ENCODE data around the gene TOP1.
A peak's percentile ranks its signal among the peaks of the same experiment; 100 is the strongest.

Gene TOP1

GRCh38 chr20:41169162-41169690, 140.6 kb downstream of the TOP1 start:
- H4K91ac ChIP-seq (ENCODE audit: low read depth, low read length), result no peak overlapping the region
- H3K27me3 ChIP-seq (ENCODE audit: insufficient read depth, low read length), result no peaks in the 10 kb centered on the region
- H2AK5ac ChIP-seq (ENCODE audit: low read length), result no peak overlapping the region
- no peak overlapping the region for H2AFZ ChIP-seq (ENCODE audit: insufficient read depth, low read length, poor library complexity)
- no peak overlapping the region for H4K12ac ChIP-seq (ENCODE audit: low read depth, low read length)
- no CpG with 5 or more reads among the region's 9 CpGs for WGBS (ENCODE audit: extremely low coverage, insufficient coverage, insufficient read length)
- H3K14ac ChIP-seq (ENCODE audit: low read length), result no peak overlapping the region
- no peak overlapping the region for H3K27ac ChIP-seq (ENCODE audit: low read depth, low read length)
- no peaks in the 10 kb centered on the region for H3K79me2 ChIP-seq (ENCODE audit: control insufficient read depth, insufficient read depth, low read length, poor library complexity)
- no peak overlapping the region for H4K8ac ChIP-seq (ENCODE audit: low read depth, low read length)
- peak overlapping the region; percentile 11 for H3K4me3 ChIP-seq (ENCODE audit: low read depth, low read length)
- no peak overlapping the region for H2BK12ac ChIP-seq (ENCODE audit: low read length)
- no peaks in the 10 kb centered on the region for H3K9me3 ChIP-seq (ENCODE audit: insufficient read depth, low read depth, low read length)
- no peak for DNase-seq
- no peak overlapping the region for H3K9ac ChIP-seq (ENCODE audit: low read length)
- H3K4me1 ChIP-seq (ENCODE audit: control insufficient read depth in 1 of 2, insufficient read depth in 2 of 2, low read length in 2 of 2), result no peaks in the 10 kb centered on the region
- no peak overlapping the region for H3K4ac ChIP-seq (ENCODE audit: low read depth, low read length)
- H3K36me3 ChIP-seq (ENCODE audit: control insufficient read depth in 1 of 2, insufficient read depth in 2 of 2, low read length in 2 of 2), result peaks cover 94 to 96% of the 10 kb centered on the region in 2 experiments
- H2BK5ac ChIP-seq (ENCODE audit: low read depth, low read length, poor library complexity), result no peak overlapping the region
- H3K23ac ChIP-seq (ENCODE audit: low read length), result no peak overlapping the region
- H3K79me1 ChIP-seq (ENCODE audit: low read length), result no peaks in the 10 kb centered on the region
- H3K4me2 ChIP-seq (ENCODE audit: low read length), result no peak overlapping the region
- no peak overlapping the region for H2BK120ac ChIP-seq (ENCODE audit: insufficient read depth, low read length, poor library complexity)
- no peak overlapping the region for H3K18ac ChIP-seq (ENCODE audit: low read length)

- Histone ChIP-seq H3K27me3 (ENCODE audit: insufficient read depth, low read length) (no peaks in the 10 kb centered on the region), H3K9ac (ENCODE audit: low read length) (no peak overlapping the region), H3K27ac (ENCODE audit: low read depth, low read length) (no peak overlapping the region), H3K79me2 (ENCODE audit: control insufficient read depth, insufficient read depth, low read length, poor library complexity) (no peaks in the 10 kb centered on the region), H2BK12ac (ENCODE audit: low read length) (no peak overlapping the region), H2BK5ac (ENCODE audit: low read depth, low read length, poor library complexity) (no peak overlapping the region), H3K14ac (ENCODE audit: low read length) (no peak overlapping the region), H3K4ac (ENCODE audit: low read depth, low read length) (no peak overlapping the region), H3K18ac (ENCODE audit: low read length) (no peak overlapping the region), H4K12ac (ENCODE audit: low read depth, low read length) (no peak overlapping the region), H3K4me1 (ENCODE audit: control insufficient read depth in 1 of 2, insufficient read depth in 2 of 2, low read length in 2 of 2) (no peaks in the 10 kb centered on the region), H2AFZ (ENCODE audit: insufficient read depth, low read length, poor library complexity) (no peak overlapping the region), H3K79me1 (ENCODE audit: low read length) (no peaks in the 10 kb centered on the region), H2BK120ac (ENCODE audit: insufficient read depth, low read length, poor library complexity) (no peak overlapping the region), H3K4me3 (ENCODE audit: low read depth, low read length) (no peak overlapping the region), H3K4me2 (ENCODE audit: low read length) (no peak overlapping the region), H3K36me3 (ENCODE audit: control insufficient read depth in 1 of 2, insufficient read depth in 2 of 2, low read length in 2 of 2) (peaks cover 94 to 96% of the 10 kb centered on the region in 2 experiments), H4K8ac (ENCODE audit: low read depth, low read length) (no peak overlapping the region), H3K23ac (ENCODE audit: low read length) (no peak overlapping the region), H3K9me3 (ENCODE audit: insufficient read depth, low read depth, low read length) (no peaks in the 10 kb centered on the region), H2AK5ac (ENCODE audit: low read length) (no peak overlapping the region), H4K91ac (ENCODE audit: low read depth, low read length) (no peak overlapping the region)
- no peak for DNase-seq
- no CpG with 5 or more reads among the region's 14 CpGs for WGBS (ENCODE audit: extremely low coverage, insufficient coverage, insufficient read length)
Measured at GRCh38 chr20:41169791-41170351, 141.2 kb downstream of the TOP1 start.

- H4K8ac ChIP-seq (ENCODE audit: low read depth, low read length), result no peak overlapping the region
- DNase-seq, result no peak
- H3K9ac ChIP-seq (ENCODE audit: low read length), result no peak overlapping the region
- H2AK5ac ChIP-seq (ENCODE audit: low read length), result no peak overlapping the region
- no peak overlapping the region for H3K4me2 ChIP-seq (ENCODE audit: low read length)
- no peak overlapping the region for H3K4ac ChIP-seq (ENCODE audit: low read depth, low read length)
- H3K18ac ChIP-seq (ENCODE audit: low read length), result no peak overlapping the region
- H4K91ac ChIP-seq (ENCODE audit: low read depth, low read length), result no peak overlapping the region
- no peak overlapping the region for H4K12ac ChIP-seq (ENCODE audit: low read depth, low read length)
- H3K36me3 ChIP-seq (ENCODE audit: control insufficient read depth in 1 of 2, insufficient read depth in 2 of 2, low read length in 2 of 2), result peaks cover 93 to 94% of the 10 kb centered on the region in 2 experiments
- H2BK120ac ChIP-seq (ENCODE audit: insufficient read depth, low read length, poor library complexity), result no peak overlapping the region
- H3K79me1 ChIP-seq (ENCODE audit: low read length), result no peaks in the 10 kb centered on the region
- no peaks in the 10 kb centered on the region for H3K79me2 ChIP-seq (ENCODE audit: control insufficient read depth, insufficient read depth, low read length, poor library complexity)
- no peak overlapping the region for H2BK5ac ChIP-seq (ENCODE audit: low read depth, low read length, poor library complexity)
- no peak overlapping the region for H2BK12ac ChIP-seq (ENCODE audit: low read length)
- no peak overlapping the region for H3K23ac ChIP-seq (ENCODE audit: low read length)
- H3K27me3 ChIP-seq (ENCODE audit: insufficient read depth, low read length), result no peaks in the 10 kb centered on the region
- H3K4me3 ChIP-seq (ENCODE audit: low read depth, low read length), result no peak overlapping the region
- H2AFZ ChIP-seq (ENCODE audit: insufficient read depth, low read length, poor library complexity), result no peak overlapping the region
- H3K27ac ChIP-seq (ENCODE audit: low read depth, low read length), result no peak overlapping the region
- no peak overlapping the region for H3K14ac ChIP-seq (ENCODE audit: low read length)
- WGBS (ENCODE audit: extremely low coverage, insufficient coverage, insufficient read length), result 100% methylated on average over 1 of the region's 6 CpGs
- no peaks in the 10 kb centered on the region for H3K9me3 ChIP-seq (ENCODE audit: insufficient read depth, low read depth, low read length)
- H3K4me1 ChIP-seq (ENCODE audit: control insufficient read depth in 1 of 2, insufficient read depth in 2 of 2, low read length in 2 of 2), result no peaks in the 10 kb centered on the region
Measured at GRCh38 chr20:41170386-41171105, 141.9 kb downstream of the TOP1 start.

GRCh38 chr20:41171736-41172295, 143.2 kb downstream of the TOP1 start:
- no peak overlapping the region for H3K9ac ChIP-seq (ENCODE audit: low read length)
- H3K18ac ChIP-seq (ENCODE audit: low read length), result no peak overlapping the region
- no peak overlapping the region for H3K27ac ChIP-seq (ENCODE audit: low read depth, low read length)
- no peaks in the 10 kb centered on the region for H3K9me3 ChIP-seq (ENCODE audit: insufficient read depth, low read depth, low read length)
- no peak overlapping the region for H3K4me2 ChIP-seq (ENCODE audit: low read length)
- no peak overlapping the region for H2BK12ac ChIP-seq (ENCODE audit: low read length)
- no peak overlapping the region for H3K23ac ChIP-seq (ENCODE audit: low read length)
- H3K79me1 ChIP-seq (ENCODE audit: low read length), result no peaks in the 10 kb centered on the region
- H3K36me3 ChIP-seq (ENCODE audit: control insufficient read depth in 1 of 2, insufficient read depth in 2 of 2, low read length in 2 of 2), result peaks cover 87 to 93% of the 10 kb centered on the region in 2 experiments
- no peak overlapping the region for H2AK5ac ChIP-seq (ENCODE audit: low read length)
- no peak overlapping the region for H3K14ac ChIP-seq (ENCODE audit: low read length)
- H2BK120ac ChIP-seq (ENCODE audit: insufficient read depth, low read length, poor library complexity), result no peak overlapping the region
- no peak overlapping the region for H4K91ac ChIP-seq (ENCODE audit: low read depth, low read length)
- H3K79me2 ChIP-seq (ENCODE audit: control insufficient read depth, insufficient read depth, low read length, poor library complexity), result no peaks in the 10 kb centered on the region
- H4K12ac ChIP-seq (ENCODE audit: low read depth, low read length), result no peak overlapping the region
- WGBS (ENCODE audit: extremely low coverage, insufficient coverage, insufficient read length), result no CpG with 5 or more reads among the region's 3 CpGs
- no peak overlapping the region for H3K4ac ChIP-seq (ENCODE audit: low read depth, low read length)
- H2BK5ac ChIP-seq (ENCODE audit: low read depth, low read length, poor library complexity), result no peak overlapping the region
- H2AFZ ChIP-seq (ENCODE audit: insufficient read depth, low read length, poor library complexity), result no peak overlapping the region
- H3K27me3 ChIP-seq (ENCODE audit: insufficient read depth, low read length), result no peaks in the 10 kb centered on the region
- no peaks in the 10 kb centered on the region for H3K4me1 ChIP-seq (ENCODE audit: control insufficient read depth in 1 of 2, insufficient read depth in 2 of 2, low read length in 2 of 2)
- no peak overlapping the region for H4K8ac ChIP-seq (ENCODE audit: low read depth, low read length)
- DNase-seq, result no peak
- no peak overlapping the region for H3K4me3 ChIP-seq (ENCODE audit: low read depth, low read length)
